Hepatocyte (in vitro differentiated cells): ENCODE results near the gene TCF7. TPM values are rescaled to one million over a fixed set of nuclear protein-coding genes. Genes with fewer than 3 reads are reported as not detected.

Experiments used
- DNase-seq: peaks from one replicate; pipeline ENCODE4 v3.0.0-alpha.2; 2016; ENCODE audit warnings: low spot score
- H2AFZ ChIP-seq: fragments of 200-600 bp; sonication (generic); 2 replicates; pipeline ENCODE4 v1.6.0; 2016; ENCODE audit warnings: antibody characterized with exemption, mild to moderate bottlenecking
- H3K27ac ChIP-seq: fragments of 200-600 bp; sonication (generic); 2 replicates; pipeline ENCODE4 v1.5.1; 2016; ENCODE audit warnings: mild to moderate bottlenecking
- H3K27me3 ChIP-seq: fragments of 200-600 bp; sonication (generic); 2 replicates; pipeline ENCODE4 v1.6.1; 2016
- H3K36me3 ChIP-seq: fragments of 200-600 bp; sonication (generic); replicated peaks from 2 replicates; pipeline ENCODE4 v1.5.1; 2016; ENCODE audit warnings: low read depth; ENCODE audit not compliant: insufficient read depth
- H3K4me1 ChIP-seq: fragments of 200-600 bp; sonication (generic); 2 replicates; pipeline ENCODE4 v1.5.1; 2016; ENCODE audit warnings: mild to moderate bottlenecking, moderate library complexity; ENCODE audit not compliant: insufficient read depth
- H3K4me2 ChIP-seq: fragments of 200-600 bp; sonication (generic); 2 replicates; pipeline ENCODE4 v1.6.0; 2016
- H3K4me3 ChIP-seq: fragments of 200-600 bp; sonication (generic); 2 replicates; pipeline ENCODE4 v1.5.1; 2016; ENCODE audit warnings: mild to moderate bottlenecking
- H3K79me2 ChIP-seq: fragments of 200-600 bp; sonication (generic); 2 replicates; pipeline ENCODE4 v1.6.0; 2017; ENCODE audit warnings: mild to moderate bottlenecking
- H3K9me2 ChIP-seq: fragments of 200-600 bp; sonication (generic); replicated peaks from 2 replicates; pipeline ENCODE4 v1.6.0; 2017; ENCODE audit warnings: mild to moderate bottlenecking; ENCODE audit not compliant: insufficient read depth
- H3K9me3 ChIP-seq: fragments of 200-600 bp; sonication (generic); 2 replicates; pipeline ENCODE4 v1.5.1; 2016; ENCODE audit warnings: low read depth, mild to moderate bottlenecking
- H4K20me1 ChIP-seq: fragments of 200-600 bp; sonication (generic); 2 replicates; pipeline ENCODE4 v1.6.0; 2016; ENCODE audit warnings: mild to moderate bottlenecking; ENCODE audit not compliant: insufficient read depth, poor library complexity, severe bottlenecking
- EZH2 ChIP-seq: fragments of 200-600 bp; sonication (generic); IDR thresholded peaks from 2 replicates; pipeline ENCODE4 v1.6.1; 2016; ENCODE audit warnings: antibody characterized with exemption, mild to moderate bottlenecking, borderline replicate concordance
- EZH2phosphoT487 ChIP-seq: fragments of 200-600 bp; sonication (generic); IDR thresholded peaks from one replicate; pipeline ENCODE4 v1.6.1; 2018; ENCODE audit warnings: antibody characterized with exemption, mild to moderate bottlenecking, low read depth, moderate library complexity; ENCODE audit not compliant: unreplicated experiment, severe bottlenecking
- WGBS: methylation state at CpG from one replicate; pipeline ENCODE4 v1.1.6; 2016; ENCODE audit warnings: low lambda C conversion rate; ENCODE audit errors: missing lambda C conversion rate; 5-methylcytosine and 5-hydroxymethylcytosine counted together
- polyA plus RNA-seq: library from polyadenylated mRNA; unstranded; fragments of >200 nt; fragmentation: Nextera tagmentation; extraction: Ambion mirVana; gene quantifications from 2 replicates; pipeline ENCODE4 v1.2.1, GENCODE V29; 2016
- total RNA-seq: library from RNA; depleted of rRNA; stranded (reverse); fragments of >200 nt; gene quantifications from 2 replicates; pipeline ENCODE4 v1.2.3, GENCODE V29; 2014
- TF ChIP-seq, protein P1 (sequence below): fragments of 200-600 bp; sonication (generic); IDR thresholded peaks from 2 replicates; pipeline ENCODE4 v1.5.1; 2016; ENCODE audit warnings: antibody characterized with exemption, mild to moderate bottlenecking; ENCODE audit not compliant: poor library complexity

The TCF7 gene
- total and polyA plus RNA-seq, 2 experiments from 2014 or later: 7.5 to 8.1 TPM

DNA sequence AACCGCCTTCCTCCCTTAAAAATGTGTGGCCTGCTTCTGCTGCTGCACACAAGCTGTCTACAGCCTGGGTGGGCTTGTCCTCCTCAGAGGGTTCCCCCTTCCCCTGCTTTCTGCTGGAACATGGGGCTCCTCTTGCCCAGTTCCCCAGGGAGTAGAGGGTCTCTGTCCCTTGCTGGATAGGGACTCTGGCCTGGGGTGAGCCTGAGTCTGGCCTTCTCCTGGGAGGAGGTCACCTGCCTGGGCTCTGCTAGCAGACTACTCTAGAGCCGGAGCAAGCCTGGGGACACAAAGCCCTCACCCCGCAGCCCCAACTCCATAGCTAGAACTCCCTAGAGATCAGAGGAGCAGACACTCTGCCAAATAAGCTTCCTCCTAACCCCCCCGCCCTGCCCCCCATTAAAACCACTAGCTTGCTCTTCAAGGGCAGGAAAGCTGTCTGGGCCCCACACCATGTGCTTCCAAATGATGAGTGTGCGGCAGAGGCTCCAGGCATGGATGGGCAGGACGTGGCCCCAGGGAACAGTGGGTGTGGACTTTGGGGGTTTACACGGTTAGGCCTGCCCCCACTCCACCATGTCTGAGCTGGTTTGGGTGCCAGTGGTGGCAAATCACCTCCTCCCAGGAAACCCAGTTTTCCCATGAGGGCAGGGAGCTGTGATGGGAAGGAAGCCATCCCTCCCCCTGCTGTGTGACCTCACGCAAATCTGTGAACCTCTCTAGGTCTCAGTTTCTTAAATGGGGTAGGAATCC is 10.0 kb downstream of the TCF7 start:
- no peak overlapping the region for H3K27ac ChIP-seq
- H3K4me3 ChIP-seq: no peak overlapping the region
- peaks cover 12% of the 10 kb centered on the region for H3K4me1 ChIP-seq
- H3K4me2 ChIP-seq: no peak overlapping the region
- H3K9me2 ChIP-seq: no peaks in the 10 kb centered on the region
- no peaks in the 10 kb centered on the region for H3K27me3 ChIP-seq
- 88% methylated on average over 7 of the region's 8 CpGs for WGBS
- H3K79me2 ChIP-seq: no peaks in the 10 kb centered on the region
- no peaks in the 10 kb centered on the region for H3K9me3 ChIP-seq
- no peaks in the 10 kb centered on the region for H4K20me1 ChIP-seq
- no peaks in the 10 kb centered on the region for H3K36me3 ChIP-seq
- no peak for DNase-seq
- TF ChIP-seq, protein P1, sequence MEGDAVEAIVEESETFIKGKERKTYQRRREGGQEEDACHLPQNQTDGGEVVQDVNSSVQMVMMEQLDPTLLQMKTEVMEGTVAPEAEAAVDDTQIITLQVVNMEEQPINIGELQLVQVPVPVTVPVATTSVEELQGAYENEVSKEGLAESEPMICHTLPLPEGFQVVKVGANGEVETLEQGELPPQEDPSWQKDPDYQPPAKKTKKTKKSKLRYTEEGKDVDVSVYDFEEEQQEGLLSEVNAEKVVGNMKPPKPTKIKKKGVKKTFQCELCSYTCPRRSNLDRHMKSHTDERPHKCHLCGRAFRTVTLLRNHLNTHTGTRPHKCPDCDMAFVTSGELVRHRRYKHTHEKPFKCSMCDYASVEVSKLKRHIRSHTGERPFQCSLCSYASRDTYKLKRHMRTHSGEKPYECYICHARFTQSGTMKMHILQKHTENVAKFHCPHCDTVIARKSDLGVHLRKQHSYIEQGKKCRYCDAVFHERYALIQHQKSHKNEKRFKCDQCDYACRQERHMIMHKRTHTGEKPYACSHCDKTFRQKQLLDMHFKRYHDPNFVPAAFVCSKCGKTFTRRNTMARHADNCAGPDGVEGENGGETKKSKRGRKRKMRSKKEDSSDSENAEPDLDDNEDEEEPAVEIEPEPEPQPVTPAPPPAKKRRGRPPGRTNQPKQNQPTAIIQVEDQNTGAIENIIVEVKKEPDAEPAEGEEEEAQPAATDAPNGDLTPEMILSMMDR: no peak
- TF ChIP-seq EZH2phosphoT487 (no peak), EZH2 (no peak)
- H2AFZ ChIP-seq: no peak overlapping the region

DNA sequence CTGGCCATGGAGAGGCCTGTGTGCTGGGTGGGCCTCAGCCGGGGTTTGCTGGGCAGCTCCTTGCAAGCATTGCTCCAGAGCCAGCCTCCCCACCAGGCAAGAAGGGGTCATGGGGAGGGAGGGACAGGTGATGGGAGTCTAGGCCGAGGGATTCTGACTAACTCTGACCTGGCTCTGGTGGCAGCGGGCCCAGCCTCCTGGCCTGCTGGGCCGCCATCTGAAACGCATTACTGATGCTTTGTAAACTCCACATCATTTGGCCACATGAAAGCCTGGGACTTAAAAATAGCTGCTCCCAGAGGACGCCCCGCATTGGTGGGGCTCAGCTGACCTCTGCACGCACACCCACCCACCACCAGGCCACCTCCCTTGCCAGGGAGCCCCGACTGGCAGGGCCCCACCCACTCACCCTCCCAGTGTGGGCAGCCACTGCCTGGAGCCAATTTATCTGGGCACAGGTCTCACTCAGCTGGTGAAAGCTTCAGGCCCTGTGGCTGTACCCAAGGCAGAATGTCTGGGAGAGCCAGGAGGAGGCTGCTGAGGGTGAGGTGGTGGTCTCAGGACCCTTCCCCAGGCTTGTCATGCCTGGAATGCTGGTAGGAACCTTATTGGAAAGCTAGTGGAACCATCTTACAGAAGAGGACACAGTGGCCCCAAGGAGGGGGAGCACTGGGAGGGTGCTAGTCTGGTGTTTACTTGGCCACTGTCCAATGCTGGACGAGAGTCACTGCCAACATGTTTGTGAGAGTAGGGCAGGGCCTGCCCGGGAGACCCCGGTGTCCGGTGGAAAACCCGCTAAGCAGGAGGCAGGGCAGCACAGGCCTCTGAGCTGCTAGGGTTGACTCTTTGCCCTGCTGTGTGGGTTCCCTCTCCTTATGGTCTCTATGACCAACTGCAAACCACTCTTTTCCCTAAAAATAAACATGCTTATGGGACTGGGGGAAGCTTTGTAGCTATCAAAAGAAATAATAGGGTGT is 10.8 kb downstream of the TCF7 start:
- WGBS: 69% methylated on average over 11 of the region's 14 CpGs

DNA sequence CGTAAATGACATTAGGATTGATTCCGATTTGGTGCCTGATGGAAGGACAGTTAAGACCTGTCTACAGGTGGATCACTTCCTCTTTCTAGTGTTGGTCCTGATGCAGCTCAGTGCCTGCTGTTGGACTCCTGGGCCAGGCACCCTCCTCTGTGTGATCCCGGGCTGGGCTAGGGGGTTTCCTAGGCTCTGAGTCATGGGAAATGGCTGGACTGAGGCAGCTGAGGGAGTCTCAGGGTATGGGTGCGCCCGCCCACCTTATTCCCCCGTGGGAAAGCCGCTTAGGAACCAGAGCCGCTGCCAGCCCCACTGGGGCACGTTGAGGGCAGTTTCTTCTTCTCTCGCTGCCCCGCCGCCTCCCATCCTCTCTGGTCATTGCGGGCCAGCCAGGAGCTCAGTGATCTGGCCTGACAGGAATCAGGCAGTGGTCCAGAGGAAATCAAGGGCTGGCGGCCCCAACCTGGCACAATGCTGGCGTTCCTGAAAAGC is 12.9 kb downstream of the TCF7 start:
- peaks cover 2% of the 10 kb centered on the region for H3K79me2 ChIP-seq
- H3K4me2 ChIP-seq: no peak overlapping the region
- no peak overlapping the region for H2AFZ ChIP-seq
- H3K27ac ChIP-seq: no peak overlapping the region
- no peak for TF ChIP-seq EZH2phosphoT487
- TF ChIP-seq EZH2: no peak
- TF ChIP-seq, protein P1: no peak
- peaks cover 12% of the 10 kb centered on the region for H3K4me1 ChIP-seq
- H3K4me3 ChIP-seq: no peak overlapping the region
- no peak for DNase-seq
- no peaks in the 10 kb centered on the region for H3K36me3 ChIP-seq
- H3K9me3 ChIP-seq: no peaks in the 10 kb centered on the region
- H4K20me1 ChIP-seq: no peaks in the 10 kb centered on the region
- H3K9me2 ChIP-seq: no peaks in the 10 kb centered on the region
- H3K27me3 ChIP-seq: no peaks in the 10 kb centered on the region
- WGBS: 89% methylated on average over 15 of the region's 15 CpGs

More for the DNA sequence above, 10.8 kb downstream of the TCF7 start:
- DNase-seq: peak; percentile 37
- Histone ChIP-seq H3K36me3 (no peaks in the 10 kb centered on the region), H2AFZ (no peak overlapping the region), H3K4me1 (peaks cover 12% of the 10 kb centered on the region), H4K20me1 (no peaks in the 10 kb centered on the region), H3K27me3 (no peaks in the 10 kb centered on the region), H3K4me2 (no peak overlapping the region), H3K9me3 (no peaks in the 10 kb centered on the region), H3K4me3 (no peak overlapping the region), H3K9me2 (no peaks in the 10 kb centered on the region), H3K27ac (peak overlapping the region; percentile 42), H3K79me2 (no peaks in the 10 kb centered on the region)
- TF ChIP-seq EZH2 (no peak), EZH2phosphoT487 (no peak)
- TF ChIP-seq, protein P1: no peak
